Prostate gland (tissue), 2 donors: ENCODE measurements around the gene THOC3. TPM values are rescaled to one million over a fixed set of nuclear protein-coding genes. Genes with fewer than 3 reads are reported as not detected.
"Not testable (repeated sequence)": the region's sequence is repeated elsewhere in the genome, so short reads cannot be mapped to it uniquely, and the experiment has no call there.

Source experiments
- DNase-seq: peaks from one replicate; pipeline ENCODE4 v3.0.0-alpha.2; 2019; ENCODE audit warnings: low spot score
- H3K27ac ChIP-seq, 2 donors: fragments of 200-600 bp; sonication (generic); 2 replicates each; pipeline ENCODE4 v1.5.1; 2017 to 2019
- H3K27me3 ChIP-seq: fragments of 200-600 bp; sonication (generic); replicated peaks from 2 replicates; pipeline ENCODE4 v1.5.1; 2019; ENCODE audit not compliant: insufficient read depth
- H3K36me3 ChIP-seq, 2 donors: fragments of 200-600 bp; sonication (generic); 1 replicate in 1 of 2; 2 replicates in 1 of 2; pipeline versions ENCODE4 v1.5.1 to v1.8.1; 2017 to 2019
- H3K4me1 ChIP-seq: fragments of 200-600 bp; sonication (generic); replicated peaks from 2 replicates; pipeline ENCODE4 v1.5.1; 2019
- H3K4me3 ChIP-seq, 2 donors: fragments of 200-600 bp; sonication (generic); 2 replicates each; pipeline ENCODE4 v1.5.1; 2017 to 2019
- H3K9me3 ChIP-seq: fragments of 200-600 bp; sonication (generic); 2 replicates; pipeline ENCODE4 v1.5.1; 2017
- WGBS: methylation state at CpG from one replicate; pipeline ENCODE4 v1.1.5; 2018; 5-methylcytosine and 5-hydroxymethylcytosine counted together
- intact Hi-C: fragments of 100-400 bp; cut with DNase I; formaldehyde crosslinking; loops from one replicate; pipeline ENCODE4 v1.14.2; 2022
- total RNA-seq, 2 donors: library from RNA; depleted of rRNA; stranded (reverse); fragments of >200 nt; gene quantifications; one replicate each; pipeline ENCODE4 v1.1.0, GENCODE V29; 2016

The THOC3 gene
- total RNA-seq, 2 donors from 2014 or later, result 30.2 to 63.3 TPM

GRCh38 chr5:175968381-175968780 lies 266 bp upstream of the THOC3 start:
- H3K27ac ChIP-seq, result peak overlapping the region in 1 of 2 donors; percentile 42
- H3K9me3 ChIP-seq, H3K36me3 ChIP-seq, H3K27me3 ChIP-seq, DNase-seq, H3K4me1 ChIP-seq, intact Hi-C loops: not testable (repeated sequence)
- peak overlapping the region; percentile 50 to 76 for H3K4me3 ChIP-seq
- WGBS, result 9% methylated on average over 5 of the region's 6 CpGs

- WGBS, result 58% methylated on average over 2 of the region's 8 CpGs
- H3K27ac ChIP-seq, H3K36me3 ChIP-seq, H3K9me3 ChIP-seq, DNase-seq, intact Hi-C loops, H3K4me1 ChIP-seq, H3K27me3 ChIP-seq, H3K4me3 ChIP-seq: not testable (repeated sequence)
Measured at GRCh38 chr5:175962329-175962728, 5.8 kb downstream of the THOC3 start.

DNA sequence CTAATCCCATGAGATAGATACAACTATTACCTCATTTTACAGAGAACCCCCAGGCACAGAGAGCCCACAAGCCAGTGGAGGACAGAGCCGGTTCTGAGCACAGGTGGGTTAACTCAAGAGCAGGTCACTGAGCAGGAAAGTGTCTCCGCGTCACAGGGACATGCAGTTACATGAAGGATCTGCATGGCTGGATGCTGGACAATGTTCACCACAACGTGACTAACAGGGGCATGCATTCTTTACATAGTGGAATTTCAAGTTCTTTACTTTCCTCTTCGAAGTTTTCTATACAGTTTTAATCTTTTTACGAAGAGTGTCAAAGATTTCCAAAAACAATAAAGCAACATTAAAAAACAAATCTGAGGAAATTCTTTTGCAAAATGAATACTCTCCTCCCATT lies 7.9 kb downstream of the THOC3 start:
- H3K4me3 ChIP-seq, H3K4me1 ChIP-seq, H3K27me3 ChIP-seq, H3K27ac ChIP-seq, intact Hi-C loops, DNase-seq, H3K36me3 ChIP-seq, H3K9me3 ChIP-seq: not testable (repeated sequence)
- WGBS, result 36% methylated on average over 5 of the region's 6 CpGs

DNA sequence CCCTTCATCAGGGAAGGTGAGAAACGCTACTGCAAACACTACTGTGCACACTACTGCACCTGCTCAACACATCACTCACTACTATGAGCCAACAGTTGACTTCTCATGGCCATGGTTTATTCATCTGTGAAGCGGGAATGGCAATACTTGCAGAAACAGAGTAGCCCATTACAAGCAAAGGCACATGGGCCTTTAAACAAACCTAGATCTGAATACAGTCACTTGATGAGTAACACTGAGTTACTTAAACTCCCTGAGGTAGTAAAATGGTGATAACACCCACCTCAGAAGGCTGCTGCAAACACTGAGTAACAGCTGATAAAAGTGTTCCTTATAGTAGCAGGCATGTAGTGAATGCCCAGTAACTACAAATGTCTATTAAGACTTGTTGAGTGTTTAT lies 9.6 kb downstream of the THOC3 start:
- H3K4me1 ChIP-seq, H3K9me3 ChIP-seq, H3K4me3 ChIP-seq, H3K27ac ChIP-seq, H3K36me3 ChIP-seq, intact Hi-C loops, DNase-seq, H3K27me3 ChIP-seq: not testable (repeated sequence)
- WGBS, result 98% methylated on average over 2 of the region's 2 CpGs

- intact Hi-C loops, DNase-seq: not testable (repeated sequence)
Measured at GRCh38 chr5:175954107-175954506, 14.0 kb downstream of the THOC3 start.

GRCh38 chr5:175952810-175953209 lies 15.3 kb downstream of the THOC3 start:
- WGBS, result 97% methylated on average over 4 of the region's 8 CpGs
- H3K36me3 ChIP-seq, DNase-seq, H3K4me1 ChIP-seq, intact Hi-C loops, H3K9me3 ChIP-seq, H3K27ac ChIP-seq, H3K27me3 ChIP-seq, H3K4me3 ChIP-seq: not testable (repeated sequence)

More at GRCh38 chr5:175954107-175954506, 14.0 kb downstream of the THOC3 start:
- not testable (repeated sequence) for H3K9me3 ChIP-seq, H3K4me1 ChIP-seq, H3K27me3 ChIP-seq, H3K4me3 ChIP-seq, H3K27ac ChIP-seq, H3K36me3 ChIP-seq
- WGBS, result 74% methylated on average over 6 of the region's 6 CpGs

- H3K4me3 ChIP-seq, DNase-seq, H3K27ac ChIP-seq, H3K4me1 ChIP-seq, H3K36me3 ChIP-seq, H3K27me3 ChIP-seq, intact Hi-C loops, H3K9me3 ChIP-seq: not testable (repeated sequence)
- WGBS, result no CpG with 5 or more reads among the region's 12 CpGs
Measured at GRCh38 chr5:175951339-175951969, 16.7 kb downstream of the THOC3 start.

DNA sequence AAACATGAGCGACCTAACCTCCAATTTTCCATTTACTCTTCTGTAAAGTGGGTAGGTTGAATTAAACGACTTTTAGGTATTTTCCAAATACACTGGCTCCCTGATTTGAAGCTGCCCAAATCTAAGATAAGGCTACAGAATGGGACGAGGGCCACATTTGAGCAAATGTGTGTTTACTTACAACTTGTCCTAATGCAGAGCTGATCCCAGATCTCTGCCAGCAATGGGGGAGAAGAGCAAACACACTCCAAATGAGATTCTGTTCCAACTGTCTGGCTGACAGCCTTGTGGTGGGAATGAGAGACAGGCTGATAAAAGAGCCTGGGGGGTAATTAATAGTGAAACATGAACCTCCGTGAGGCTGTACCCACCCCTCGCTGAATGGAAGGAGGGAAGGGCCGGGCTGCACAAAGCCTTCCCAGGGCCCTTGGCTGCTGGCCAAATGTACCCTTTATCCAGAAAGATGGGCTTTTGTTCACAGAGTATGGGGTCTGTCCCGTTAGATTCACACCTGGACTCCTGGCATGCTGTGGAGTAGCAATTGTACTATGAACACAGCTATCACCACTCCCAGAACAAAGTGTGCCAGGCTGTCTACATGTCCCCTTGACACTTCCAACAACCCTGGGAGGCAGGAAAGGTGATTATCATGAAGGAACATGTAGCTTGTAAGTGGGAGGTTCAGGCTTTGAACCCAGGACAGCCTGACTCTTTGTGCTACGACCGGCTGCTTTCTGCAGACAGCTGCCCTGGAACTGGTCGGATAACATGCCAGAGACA lies 19.6 kb downstream of the THOC3 start:
- H3K36me3 ChIP-seq, H3K27ac ChIP-seq, H3K4me3 ChIP-seq, H3K27me3 ChIP-seq, intact Hi-C loops, DNase-seq, H3K4me1 ChIP-seq, H3K9me3 ChIP-seq: not testable (repeated sequence)
- whole genome bisulfite sequencing, result 37% methylated on average over 3 of the region's 10 CpGs

- H3K9me3 ChIP-seq, H3K27me3 ChIP-seq, H3K4me3 ChIP-seq, DNase-seq, H3K27ac ChIP-seq, intact Hi-C loops, H3K36me3 ChIP-seq, H3K4me1 ChIP-seq: not testable (repeated sequence)
- WGBS, result 100% methylated on average over 3 of the region's 7 CpGs
Measured at GRCh38 chr5:175943253-175943652, 24.9 kb downstream of the THOC3 start.

GRCh38 chr5:175940632-175941031 lies 27.5 kb downstream of the THOC3 start:
- H3K27me3 ChIP-seq, H3K4me3 ChIP-seq, H3K36me3 ChIP-seq, DNase-seq, H3K27ac ChIP-seq, H3K9me3 ChIP-seq, H3K4me1 ChIP-seq, intact Hi-C loops: not testable (repeated sequence)
- 88% methylated on average over 2 of the region's 2 CpGs for WGBS

GRCh38 chr5:175938489-175938888 lies 29.6 kb downstream of the THOC3 start:
- intact Hi-C loops, result not testable (repeated sequence)

GRCh38 chr5:175928752-175929151 lies 39.4 kb downstream of the THOC3 start:
- H3K36me3 ChIP-seq, H3K9me3 ChIP-seq, DNase-seq, H3K4me3 ChIP-seq, H3K4me1 ChIP-seq, H3K27me3 ChIP-seq, H3K27ac ChIP-seq, intact Hi-C loops: not testable (repeated sequence)
- WGBS, result 94% methylated on average over 1 of the region's 1 CpG

More at GRCh38 chr5:175938489-175938888, 29.6 kb downstream of the THOC3 start:
- not testable (repeated sequence) for H3K4me3 ChIP-seq, DNase-seq, H3K27ac ChIP-seq, H3K4me1 ChIP-seq, H3K27me3 ChIP-seq, H3K9me3 ChIP-seq, H3K36me3 ChIP-seq
- 88% methylated on average over 1 of the region's 1 CpG for WGBS

- intact Hi-C loops, H3K4me3 ChIP-seq, H3K4me1 ChIP-seq, H3K27me3 ChIP-seq, H3K36me3 ChIP-seq, H3K9me3 ChIP-seq, DNase-seq, H3K27ac ChIP-seq: not testable (repeated sequence)
- WGBS, result 95% methylated on average over 4 of the region's 4 CpGs
Measured at GRCh38 chr5:175925106-175925505, 43.0 kb downstream of the THOC3 start.
